Neural cell (in vitro differentiated cells): Measurements from ENCODE around the gene SPINK8.

Experiments
- EZH2 ChIP-seq: fragments of 200-600, 300-800 bp; shearing (Covaris generic), sonication (generic); IDR thresholded peaks from 2 replicates; pipeline ENCODE4 v1.6.1; 2014; ENCODE audit warnings: antibody characterized with exemption, low read length, borderline replicate concordance, mild to moderate bottlenecking; ENCODE audit not compliant: insufficient read depth, poor library complexity, severe bottlenecking
- POLR2AphosphoS5 ChIP-seq: IDR thresholded peaks from 2 replicates; pipeline ENCODE4 v1.6.1; 2012
- RAD21 ChIP-seq: fragments of 450-650 bp; conservative IDR thresholded peaks from 2 replicates; pipeline ENCODE4 v1.6.1; 2014; ENCODE audit warnings: antibody characterized with exemption, mild to moderate bottlenecking, moderate library complexity
- TAF1 ChIP-seq: IDR thresholded peaks from 2 replicates; pipeline ENCODE4 v1.6.1; 2012; ENCODE audit warnings: low read depth
- TF ChIP-seq, protein P1 (sequence below): fragments of 450-650 bp; IDR thresholded peaks from 2 replicates; pipeline ENCODE4 v1.5.1; 2014; ENCODE audit warnings: antibody characterized with exemption, mild to moderate bottlenecking, moderate library complexity; ENCODE audit not compliant: poor library complexity, severe bottlenecking
- TF ChIP-seq, protein P2 (sequence below): IDR thresholded peaks from 2 replicates; pipeline ENCODE4 v1.6.1; 2012; ENCODE audit warnings: borderline replicate concordance

DNA sequence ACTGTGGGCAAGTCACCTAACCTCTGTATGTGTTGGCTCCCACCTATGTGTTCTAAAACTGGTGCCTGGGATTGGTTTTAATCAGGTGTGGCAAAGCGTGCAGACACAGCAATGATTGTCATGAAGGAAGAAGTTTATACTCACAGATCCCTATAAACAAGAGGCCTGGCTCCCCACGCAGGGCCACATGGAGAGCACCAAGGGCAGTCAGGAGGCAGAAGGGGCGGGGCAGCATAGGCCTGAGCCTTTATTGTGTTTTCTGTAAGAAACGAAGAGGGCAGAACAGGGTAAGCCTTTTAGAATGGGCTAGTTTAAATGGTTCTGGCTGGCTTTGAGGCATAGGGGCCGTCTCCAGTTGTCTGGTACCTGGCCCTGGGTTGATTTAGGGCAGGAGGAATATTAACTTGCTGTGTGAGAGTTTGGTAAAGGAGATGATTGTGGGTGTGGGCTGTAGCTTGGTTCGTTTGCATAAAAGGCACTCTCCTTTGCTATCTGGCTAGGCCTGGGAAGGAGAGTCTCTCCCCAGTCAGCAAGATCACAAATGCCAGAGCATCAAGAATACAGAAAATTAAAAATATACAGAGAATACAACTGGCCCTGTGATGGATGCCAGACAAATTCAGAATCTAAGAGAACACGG is 36.4 kb upstream of the SPINK8 start:
- TF ChIP-seq, protein P1, sequence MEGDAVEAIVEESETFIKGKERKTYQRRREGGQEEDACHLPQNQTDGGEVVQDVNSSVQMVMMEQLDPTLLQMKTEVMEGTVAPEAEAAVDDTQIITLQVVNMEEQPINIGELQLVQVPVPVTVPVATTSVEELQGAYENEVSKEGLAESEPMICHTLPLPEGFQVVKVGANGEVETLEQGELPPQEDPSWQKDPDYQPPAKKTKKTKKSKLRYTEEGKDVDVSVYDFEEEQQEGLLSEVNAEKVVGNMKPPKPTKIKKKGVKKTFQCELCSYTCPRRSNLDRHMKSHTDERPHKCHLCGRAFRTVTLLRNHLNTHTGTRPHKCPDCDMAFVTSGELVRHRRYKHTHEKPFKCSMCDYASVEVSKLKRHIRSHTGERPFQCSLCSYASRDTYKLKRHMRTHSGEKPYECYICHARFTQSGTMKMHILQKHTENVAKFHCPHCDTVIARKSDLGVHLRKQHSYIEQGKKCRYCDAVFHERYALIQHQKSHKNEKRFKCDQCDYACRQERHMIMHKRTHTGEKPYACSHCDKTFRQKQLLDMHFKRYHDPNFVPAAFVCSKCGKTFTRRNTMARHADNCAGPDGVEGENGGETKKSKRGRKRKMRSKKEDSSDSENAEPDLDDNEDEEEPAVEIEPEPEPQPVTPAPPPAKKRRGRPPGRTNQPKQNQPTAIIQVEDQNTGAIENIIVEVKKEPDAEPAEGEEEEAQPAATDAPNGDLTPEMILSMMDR = no peak
- TF ChIP-seq TAF1 (no peak), RAD21 (no peak), EZH2 (no peak), POLR2AphosphoS5 (no peak)
- TF ChIP-seq, protein P2, sequence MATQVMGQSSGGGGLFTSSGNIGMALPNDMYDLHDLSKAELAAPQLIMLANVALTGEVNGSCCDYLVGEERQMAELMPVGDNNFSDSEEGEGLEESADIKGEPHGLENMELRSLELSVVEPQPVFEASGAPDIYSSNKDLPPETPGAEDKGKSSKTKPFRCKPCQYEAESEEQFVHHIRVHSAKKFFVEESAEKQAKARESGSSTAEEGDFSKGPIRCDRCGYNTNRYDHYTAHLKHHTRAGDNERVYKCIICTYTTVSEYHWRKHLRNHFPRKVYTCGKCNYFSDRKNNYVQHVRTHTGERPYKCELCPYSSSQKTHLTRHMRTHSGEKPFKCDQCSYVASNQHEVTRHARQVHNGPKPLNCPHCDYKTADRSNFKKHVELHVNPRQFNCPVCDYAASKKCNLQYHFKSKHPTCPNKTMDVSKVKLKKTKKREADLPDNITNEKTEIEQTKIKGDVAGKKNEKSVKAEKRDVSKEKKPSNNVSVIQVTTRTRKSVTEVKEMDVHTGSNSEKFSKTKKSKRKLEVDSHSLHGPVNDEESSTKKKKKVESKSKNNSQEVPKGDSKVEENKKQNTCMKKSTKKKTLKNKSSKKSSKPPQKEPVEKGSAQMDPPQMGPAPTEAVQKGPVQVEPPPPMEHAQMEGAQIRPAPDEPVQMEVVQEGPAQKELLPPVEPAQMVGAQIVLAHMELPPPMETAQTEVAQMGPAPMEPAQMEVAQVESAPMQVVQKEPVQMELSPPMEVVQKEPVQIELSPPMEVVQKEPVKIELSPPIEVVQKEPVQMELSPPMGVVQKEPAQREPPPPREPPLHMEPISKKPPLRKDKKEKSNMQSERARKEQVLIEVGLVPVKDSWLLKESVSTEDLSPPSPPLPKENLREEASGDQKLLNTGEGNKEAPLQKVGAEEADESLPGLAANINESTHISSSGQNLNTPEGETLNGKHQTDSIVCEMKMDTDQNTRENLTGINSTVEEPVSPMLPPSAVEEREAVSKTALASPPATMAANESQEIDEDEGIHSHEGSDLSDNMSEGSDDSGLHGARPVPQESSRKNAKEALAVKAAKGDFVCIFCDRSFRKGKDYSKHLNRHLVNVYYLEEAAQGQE = no peak
